H1 (cell line): ENCODE measurements around the gene NPHP4. TPM values are rescaled to one million over a fixed set of nuclear protein-coding genes. Genes with fewer than 3 reads are reported as not detected.
A peak's percentile ranks its signal among the peaks of the same experiment; 100 is the strongest.

Experiments
- CTCF ChIA-PET: fragments of 300-600 bp; sonication (Branson Sonifier 250); formaldehyde crosslinking; loops from one replicate; lab custom pipeline; 2021; ENCODE audit not compliant: partially characterized antibody; lab: Charles Lee
- POLR2A ChIA-PET: fragments of 300-600 bp; sonication (Branson Sonifier 250); formaldehyde crosslinking; loops from one replicate; lab custom pipeline; 2021; ENCODE audit warnings: inconsistent platforms; ENCODE audit not compliant: partially characterized antibody; lab: Charles Lee
- DNase-seq, 2 experiments: peaks; one replicate each; pipeline versions ENCODE4 v3.0.0 to v3.0.0-alpha.2; 2010 to 2022; ENCODE audit warnings: low spot score in 2 of 2, low read depth in 1 of 2, mixed read lengths in 1 of 2
- FAIRE-seq: peaks from 2 replicates; lab custom pipeline; 2011; peaks lifted over from hg19 to GRCh38; lab: Jason Lieb, UNC
- H2AFZ ChIP-seq: 2 replicates; pipeline ENCODE4 v1.8.1; 2012; ENCODE audit warnings: low read length, inconsistent platforms
- H2AK5ac ChIP-seq: 2 replicates; pipeline ENCODE4 v1.6.1; 2013; ENCODE audit warnings: low read depth, low read length
- H2BK120ac ChIP-seq: replicated peaks from 2 replicates; pipeline ENCODE3; 2013; ENCODE audit warnings: low read depth, low read length, inconsistent platforms
- H2BK12ac ChIP-seq: 2 replicates; pipeline ENCODE4 v1.6.1; 2013; ENCODE audit warnings: low read depth, low read length
- H2BK15ac ChIP-seq: 2 replicates; pipeline ENCODE4 v1.6.1; 2013; ENCODE audit warnings: low read length
- H2BK20ac ChIP-seq: 2 replicates; pipeline ENCODE4 v1.6.1; 2013; ENCODE audit warnings: low read length
- H2BK5ac ChIP-seq: 2 replicates; pipeline ENCODE4 v1.6.1; 2013; ENCODE audit warnings: low read depth, low read length
- H3K14ac ChIP-seq: 2 replicates; pipeline ENCODE4 v1.6.1; 2013; ENCODE audit warnings: inconsistent platforms; ENCODE audit not compliant: insufficient read length
- H3K18ac ChIP-seq: 2 replicates; pipeline ENCODE4 v1.6.1; 2013; ENCODE audit warnings: low read length; ENCODE audit errors: extremely low read depth
- H3K23ac ChIP-seq: 2 replicates; pipeline ENCODE4 v1.6.1; 2013; ENCODE audit warnings: inconsistent platforms; ENCODE audit not compliant: insufficient read length
- H3K23me2 ChIP-seq: 2 replicates; pipeline ENCODE4 v1.6.1; 2013; ENCODE audit warnings: low read depth, low read length
- H3K27ac ChIP-seq: 2 replicates; pipeline ENCODE4 v1.6.1; 2011; ENCODE audit warnings: low read depth, low read length, inconsistent platforms
- H3K27me3 ChIP-seq, 4 experiments: replicated peaks in 1 of 4; 1 replicate in 1 of 4; 2 replicates in 3 of 4; pipeline versions ENCODE4 v1.6.1 to v1.8.1; 2011 to 2013; ENCODE audit warnings: low read length in 3 of 4, mild to moderate bottlenecking in 3 of 4, inconsistent platforms in 2 of 4, mixed read lengths in 2 of 4, moderate library complexity in 1 of 4; ENCODE audit not compliant: control insufficient read depth in 3 of 4, insufficient read depth in 3 of 4; ENCODE audit errors: extremely low read depth in 1 of 4
- H3K36me3 ChIP-seq, 4 experiments: 2 replicates each; pipeline versions ENCODE4 v1.6.1 to v1.8.1; 2011 to 2013; ENCODE audit warnings: mild to moderate bottlenecking in 4 of 4, low read length in 3 of 4, moderate library complexity in 2 of 4, control low read depth in 1 of 4, inconsistent platforms in 1 of 4; ENCODE audit not compliant: insufficient read depth in 4 of 4, control insufficient read depth in 2 of 4
- H3K4ac ChIP-seq: replicated peaks from 2 replicates; pipeline ENCODE3; 2013; ENCODE audit warnings: low read length, low read depth, mixed read lengths, inconsistent platforms; ENCODE audit not compliant: insufficient read length
- H3K4me1 ChIP-seq, 4 experiments: replicated peaks in 1 of 4; 1 replicate in 1 of 4; 2 replicates in 3 of 4; pipeline versions ENCODE4 v1.6.1 to v1.8.1; 2011 to 2013; ENCODE audit warnings: low read length in 3 of 4, inconsistent platforms in 2 of 4, mixed read lengths in 1 of 4; ENCODE audit not compliant: insufficient read depth in 4 of 4, control insufficient read depth in 3 of 4
- H3K4me2 ChIP-seq, 2 experiments: 2 replicates each; pipeline versions ENCODE4 v1.6.1 to v1.8.1; 2011 to 2013; ENCODE audit warnings: low read depth in 2 of 2, low read length in 2 of 2, control low read depth in 1 of 2, inconsistent platforms in 1 of 2, mild to moderate bottlenecking in 1 of 2; ENCODE audit not compliant: insufficient read depth in 1 of 2
- H3K4me3 ChIP-seq, 4 experiments: fragments of 200-600, 300-600 bp in 1 of 4; sonication (generic), shearing (Covaris generic), sonication (Bioruptor Twin) in 1 of 4; 2 replicates each; pipeline versions ENCODE4 v1.5.1 to v1.8.1; 2011 to 2016; ENCODE audit warnings: low read length in 4 of 4, low read depth in 3 of 4, control low read depth in 2 of 4, inconsistent platforms in 2 of 4, mild to moderate bottlenecking in 2 of 4, mixed read lengths in 1 of 4, moderate library complexity in 1 of 4; ENCODE audit not compliant: insufficient read depth in 2 of 4; ENCODE audit errors: extremely low read depth in 1 of 4
- H3K56ac ChIP-seq: replicated peaks from 2 replicates; pipeline ENCODE3; 2013; ENCODE audit warnings: low read depth, mild to moderate bottlenecking, mixed read lengths, low read length, inconsistent platforms; ENCODE audit not compliant: insufficient read length
- H3K79me1 ChIP-seq: 2 replicates; pipeline ENCODE4 v1.6.1; 2013; ENCODE audit warnings: low read depth, low read length, control low read depth
- H3K79me2 ChIP-seq, 2 experiments: 2 replicates each; pipeline versions ENCODE4 v1.6.1 to v1.8.1; 2012 to 2013; ENCODE audit warnings: low read length in 2 of 2, mild to moderate bottlenecking in 2 of 2, inconsistent platforms in 1 of 2; ENCODE audit not compliant: insufficient read depth in 2 of 2, control insufficient read depth in 1 of 2
- H3K9ac ChIP-seq, 4 experiments: replicated peaks in 1 of 4; 1 replicate in 1 of 4; 2 replicates in 3 of 4; pipeline versions ENCODE4 v1.6.1 to v1.8.1; 2011 to 2013; ENCODE audit warnings: low read depth in 3 of 4, low read length in 3 of 4, control low read depth in 2 of 4, mild to moderate bottlenecking in 2 of 4, moderate library complexity in 2 of 4, inconsistent platforms in 1 of 4; ENCODE audit errors: extremely low read depth in 1 of 4
- H3K9me3 ChIP-seq, 2 experiments: 2 replicates each; pipeline versions ENCODE4 v1.6.1 to v1.8.1; 2012 to 2013; ENCODE audit warnings: mild to moderate bottlenecking in 2 of 2, moderate library complexity in 2 of 2, control low read depth in 1 of 2, inconsistent platforms in 1 of 2, low read depth in 1 of 2, low read length in 1 of 2, mixed read lengths in 1 of 2; ENCODE audit not compliant: insufficient read depth in 2 of 2
- H4K20me1 ChIP-seq, 2 experiments: replicated peaks in 1 of 2; 2 replicates each; pipeline versions ENCODE3 to v1.8.1; 2011 to 2013; ENCODE audit warnings: inconsistent platforms in 2 of 2, low read length in 2 of 2, mild to moderate bottlenecking in 1 of 2; ENCODE audit not compliant: insufficient read depth in 2 of 2, control insufficient read depth in 1 of 2
- H4K5ac ChIP-seq: 2 replicates; pipeline ENCODE4 v1.6.1; 2013; ENCODE audit warnings: low read length, low read depth, mixed read lengths, inconsistent platforms; ENCODE audit not compliant: insufficient read length
- H4K8ac ChIP-seq: 2 replicates; pipeline ENCODE4 v1.8.0; 2013; ENCODE audit warnings: mild to moderate bottlenecking, moderate library complexity, low read length, inconsistent platforms; ENCODE audit not compliant: insufficient read depth; ENCODE audit errors: extremely low read depth
- H4K91ac ChIP-seq: replicated peaks from 2 replicates; pipeline ENCODE3; 2013; ENCODE audit warnings: low read length, mixed read lengths, inconsistent platforms; ENCODE audit not compliant: insufficient read length
- KDM1A ChIP-seq: fragments of 200-600, 300-600 bp; sonication (generic); IDR thresholded peaks from 2 replicates; pipeline ENCODE4 v1.7.1; 2016; ENCODE audit warnings: mild to moderate bottlenecking, low read length, borderline replicate concordance
- POLR2A ChIP-seq, 2 experiments: IDR thresholded peaks; 1 replicate in 1 of 2; 2 replicates in 1 of 2; pipeline ENCODE4 v1.6.1; 2011; ENCODE audit warnings: low read depth in 2 of 2, low read length in 2 of 2, mild to moderate bottlenecking in 2 of 2; ENCODE audit errors: control extremely low read depth in 1 of 2
- WGBS, 2 experiments: shearing (Covaris generic) in 1 of 2; methylation state at CpG; one replicate each; pipeline versions ENCODE4 v1.1.6 to v1.1.7; 2013 to 2015; ENCODE audit warnings: low lambda C conversion rate in 2 of 2, mixed read lengths in 2 of 2, inconsistent platforms in 1 of 2, low coverage in 1 of 2, missing lambda C conversion rate in 1 of 2; ENCODE audit not compliant: insufficient replicate concordance in 2 of 2, insufficient coverage in 1 of 2, insufficient read length in 1 of 2; ENCODE audit errors: extremely low coverage in 1 of 2, missing lambda C conversion rate in 1 of 2; 5-methylcytosine and 5-hydroxymethylcytosine counted together
- polyA plus RNA-seq, 7 experiments: library from polyadenylated mRNA; depleted of rRNA in 3 of 7; stranded (reverse) in 5 of 7; unstranded in 2 of 7; fragments of >200 nt in 5 of 7; fragments of 200-250 nt in 2 of 7; gene quantifications; 1 replicate in 5 of 7; 2 replicates in 1 of 7; 4 replicates in 1 of 7; pipeline versions ENCODE4 v1.2.1 to v1.2.3, GENCODE V29; 2011 to 2013; ENCODE audit warnings: missing spikeins in 2 of 7, mixed read lengths in 2 of 7
- total RNA-seq: library from RNA; stranded (reverse); fragmentation: NEBNext Ultra II Directional; extraction: Animal tissue kit (Norgen Biotek cat#: 25700); gene quantifications from 2 replicates; pipeline ENCODE4 v1.2.1, GENCODE V29; 2021

Gene NPHP4
- total and polyA plus RNA-seq, 2 of the 8 experiments (the other 6 are each of a cell fraction or from before 2014, with no cell fraction given), result 5.8 to 14.0 TPM

- Histone ChIP-seq H2BK120ac (no peak overlapping the region), H4K8ac (no peak overlapping the region), H2BK15ac (no peak overlapping the region), H4K91ac (no peak overlapping the region), H3K4me1 (peaks cover 0 to 9% (median 6%) of the 10 kb centered on the region in 4 experiments; a peak in 5 of 7 replicates), H3K56ac (no peak overlapping the region), H3K27me3 (no peaks in the 10 kb centered on the region; a peak in 3 of 7 replicates), H2AK5ac (no peak overlapping the region), H3K9ac (no peak overlapping the region), H3K14ac (no peak overlapping the region), H2BK12ac (0 out of 2 replicates have a peak overlapping the region, but pooled peaks have one; percentile 27), H3K4me3 (no peak overlapping the region), H4K20me1 (no peaks in the 10 kb centered on the region), H3K23me2 (no peaks in the 10 kb centered on the region), H3K79me2 (no peaks in the 10 kb centered on the region), H3K23ac (no peak overlapping the region), H3K79me1 (no peaks in the 10 kb centered on the region), H3K36me3 (no peaks in the 10 kb centered on the region), H2AFZ (no peak overlapping the region), H3K27ac (no peak overlapping the region), H3K18ac (no peak overlapping the region; the same call in 1 of the 2 replicates), H2BK5ac (no peak overlapping the region), H3K4me2 (no peak overlapping the region), H2BK20ac (no peak overlapping the region), H3K9me3 (no peaks in the 10 kb centered on the region), H3K4ac (no peak overlapping the region), H4K5ac (no peak overlapping the region)
- no peak for DNase-seq
- POLR2A ChIA-PET, result no interaction called here
- CTCF ChIA-PET, result interaction anchor here (0.8 to 6.3 kb wide), 6 partner anchors 8 to 1199 kb away, joined by 3 to 29 read pairs (median 4); no protein-coding TSS in a partner anchor
- 86% methylated on average over 10 of the region's 14 CpGs; no CpG with 5 or more reads in 1 of the 2 experiments for WGBS, 2 experiments
- no peak for FAIRE-seq
- TF ChIP-seq KDM1A (peak; percentile 35; the same call in 1 of the 2 replicates), POLR2A (IDR thresholded peaks at IDR 0.05; ENCODE audit: control extremely low read depth in 1 of 2, low read depth in 2 of 2, low read length in 2 of 2) (no peak)
Observed at GRCh38 chr1:5844442-5844841, 147.8 kb downstream of the NPHP4 start.
